NCI-H2227 treated with DMSO at 0.1 percent for 48 hours (cell line): ENCODE data around the gene OR4X1.
"Not testable (repeated sequence)": the region's sequence is repeated elsewhere in the genome, so short reads cannot be mapped to it uniquely, and the experiment has no call there.

Source experiments
- DNase-seq: peaks from one replicate; lab custom pipeline; 2025; lab: John Stamatoyannopoulos, UW

OR4X1 gene, protein sequence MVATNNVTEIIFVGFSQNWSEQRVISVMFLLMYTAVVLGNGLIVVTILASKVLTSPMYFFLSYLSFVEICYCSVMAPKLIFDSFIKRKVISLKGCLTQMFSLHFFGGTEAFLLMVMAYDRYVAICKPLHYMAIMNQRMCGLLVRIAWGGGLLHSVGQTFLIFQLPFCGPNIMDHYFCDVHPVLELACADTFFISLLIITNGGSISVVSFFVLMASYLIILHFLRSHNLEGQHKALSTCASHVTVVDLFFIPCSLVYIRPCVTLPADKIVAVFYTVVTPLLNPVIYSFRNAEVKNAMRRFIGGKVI

DNA sequence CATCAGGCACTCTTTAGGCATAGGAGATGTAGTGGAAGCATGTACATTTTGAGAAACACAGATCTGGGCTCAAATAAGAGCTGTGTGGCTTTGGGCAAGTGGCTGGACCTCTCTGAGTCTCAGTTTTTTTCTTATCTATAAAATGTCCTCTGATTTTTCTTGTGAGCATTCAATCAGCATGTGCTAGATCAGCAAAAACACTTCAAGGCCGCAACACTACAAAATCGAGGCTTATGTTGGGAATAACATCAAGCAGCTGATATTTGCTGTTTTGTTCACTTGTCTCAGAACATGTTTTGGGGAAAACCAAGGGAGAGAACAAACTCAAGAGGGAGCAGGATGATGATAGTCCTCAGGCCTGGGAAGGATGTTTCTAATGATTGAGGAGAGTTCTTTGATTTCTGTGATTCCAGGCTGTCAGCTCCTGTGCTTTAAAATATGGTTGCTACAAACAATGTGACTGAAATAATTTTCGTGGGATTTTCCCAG, at the start of gene OR4X1:
Gene OR4X1, plus strand, starts transcription at position 439 of the 489 bp plus-strand sequence. Its CDS starts 0 bp downstream, at position 439.
- no peak for DNase-seq

DNA sequence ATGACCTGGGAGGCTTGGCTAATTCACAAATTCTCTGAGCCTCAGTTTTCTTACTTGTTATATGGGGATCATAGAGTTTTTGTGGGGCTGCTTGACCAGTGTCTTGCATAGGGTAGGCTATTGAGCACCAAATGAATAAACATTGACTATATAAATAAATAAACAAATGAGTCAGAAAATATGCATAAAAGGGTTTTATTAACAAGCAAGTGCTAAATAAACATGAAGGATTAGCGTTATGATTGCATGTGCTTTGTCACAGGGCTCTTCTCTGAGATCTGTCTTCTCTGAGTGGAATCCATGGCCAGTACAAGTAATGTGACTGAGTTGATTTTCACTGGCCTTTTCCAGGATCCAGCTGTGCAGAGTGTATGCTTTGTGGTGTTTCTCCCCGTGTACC, 47.2 kb upstream of the OR4X1 start, which contains the start of gene OR4B1:
Gene OR4B1, plus strand, starts transcription at position 301 of the 400 bp plus-strand sequence. Its CDS starts 0 bp downstream, at position 301.
- no peak for DNase-seq

DNA sequence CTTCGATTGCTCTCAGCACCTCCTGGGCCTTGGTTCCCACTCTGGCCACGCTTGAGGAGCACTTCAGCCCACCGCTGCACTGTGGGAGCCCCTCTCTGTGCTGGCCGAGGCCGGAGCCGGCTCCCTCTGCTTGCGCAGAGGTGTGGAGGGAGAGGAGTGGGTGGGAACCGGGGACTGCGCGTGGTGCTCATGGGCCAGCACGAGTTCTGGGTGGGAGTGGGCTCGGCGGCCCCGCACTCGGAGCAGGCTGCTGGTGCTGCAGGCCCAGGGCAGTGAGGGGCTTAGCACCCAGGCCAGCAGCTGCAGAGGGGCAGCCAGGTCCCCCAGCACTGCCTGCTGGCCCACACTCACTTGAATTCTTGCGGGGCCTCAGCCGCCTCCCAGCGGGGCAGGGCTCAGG, 34.9 kb upstream of the OR4X1 start:
- DNase-seq = no peak

DNA sequence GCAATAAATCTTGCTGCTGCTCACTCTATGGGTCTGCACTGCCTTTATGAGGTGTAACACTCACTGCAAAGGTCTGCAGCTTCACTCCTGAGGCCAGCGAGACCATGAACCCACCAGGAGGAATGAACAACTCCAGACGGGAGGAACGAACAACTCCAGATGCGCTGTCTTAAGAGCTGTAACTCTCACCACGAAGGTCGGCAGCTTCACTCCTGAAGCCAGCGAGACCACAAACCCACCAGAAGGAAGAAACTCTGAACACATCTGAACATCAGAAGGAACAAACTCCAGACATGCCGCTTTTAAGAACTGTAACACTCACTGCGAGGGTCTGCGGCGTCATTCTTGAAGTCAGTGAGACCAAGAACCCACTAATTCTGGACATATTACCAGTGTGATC, 33.6 kb upstream of the OR4X1 start:
- not testable (repeated sequence) for DNase-seq

DNA sequence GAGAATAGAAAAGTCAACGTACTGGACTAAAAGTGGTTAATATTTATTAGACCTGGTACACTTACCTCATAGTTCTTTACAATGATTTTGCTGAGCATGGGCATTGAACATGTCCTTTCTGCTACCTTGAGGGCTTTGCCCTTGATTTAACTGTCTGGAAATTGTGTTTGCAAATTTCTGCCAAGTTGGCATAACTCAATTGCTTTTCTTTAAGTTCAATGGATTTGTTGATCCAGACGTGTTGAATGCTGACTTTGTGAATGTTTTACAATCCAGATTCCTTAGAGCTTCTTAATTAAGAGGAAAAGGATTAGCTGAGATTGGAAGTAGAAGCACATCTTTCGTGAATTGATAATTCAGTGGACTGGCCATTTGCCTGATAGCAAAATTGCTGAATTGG, 25.9 kb upstream of the OR4X1 start:
- no peak for DNase-seq

DNA sequence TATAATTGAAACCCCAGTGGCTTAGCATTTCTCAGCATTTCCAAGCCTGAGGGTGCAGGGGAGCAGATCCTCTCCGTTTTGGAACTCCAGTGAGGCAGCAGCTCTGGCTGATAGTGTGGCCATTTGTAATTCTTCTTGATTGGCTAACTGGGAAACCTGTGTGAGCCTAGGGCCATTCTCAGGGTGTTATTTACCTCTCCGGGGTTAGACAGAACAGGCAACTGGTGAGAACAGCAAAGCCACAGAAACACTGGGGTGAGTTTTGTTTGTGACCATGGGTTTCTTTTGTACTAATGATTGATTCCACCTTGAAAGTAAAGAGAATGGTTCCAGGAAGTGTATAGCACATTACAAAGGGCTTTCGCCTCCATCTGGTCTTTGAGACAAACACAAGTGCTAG, 21.2 kb upstream of the OR4X1 start:
- DNase-seq = no peak

DNA sequence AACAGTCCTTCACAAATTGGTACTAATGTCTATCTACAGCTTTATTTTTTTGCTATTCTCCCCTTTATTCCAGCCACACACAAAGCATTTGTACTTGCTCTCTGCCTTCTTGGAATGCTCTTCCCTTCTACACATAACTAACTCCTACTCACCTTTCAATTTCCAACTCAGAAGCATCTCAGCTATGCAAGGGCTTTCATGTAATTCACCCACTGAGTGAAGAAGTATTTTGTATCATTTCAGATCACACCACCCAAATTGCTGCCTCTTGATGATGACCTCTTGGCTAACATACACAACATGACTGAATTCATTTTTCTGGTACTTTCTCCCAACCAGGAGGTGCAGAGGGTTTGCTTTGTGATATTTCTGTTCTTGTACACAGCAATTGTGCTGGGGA, 18.9 kb upstream of the OR4X1 start, which contains the start of gene OR4X2:
Gene OR4X2, plus strand, starts transcription at position 301 of the 400 bp plus-strand sequence. Its CDS starts 0 bp downstream, at position 301.
- no peak for DNase-seq

DNA sequence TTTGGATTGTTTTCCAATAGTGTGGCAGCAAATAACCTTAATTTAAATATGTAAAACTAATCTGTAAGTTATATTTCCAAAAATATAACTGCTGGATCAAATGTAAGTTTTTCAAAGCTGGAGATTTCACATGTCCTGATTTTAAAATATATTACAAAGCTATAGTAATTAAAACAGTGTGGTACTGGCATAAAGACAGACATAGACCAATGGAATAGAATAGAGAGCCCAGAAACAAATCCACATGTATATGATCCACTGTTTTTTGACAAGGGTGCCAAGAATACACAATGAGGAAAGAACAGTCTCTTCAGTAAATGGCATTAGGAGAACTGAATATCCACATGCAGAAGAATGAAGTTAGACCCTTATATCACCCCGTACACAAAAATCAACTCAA, 14.8 kb upstream of the OR4X1 start:
- no peak for DNase-seq

DNA sequence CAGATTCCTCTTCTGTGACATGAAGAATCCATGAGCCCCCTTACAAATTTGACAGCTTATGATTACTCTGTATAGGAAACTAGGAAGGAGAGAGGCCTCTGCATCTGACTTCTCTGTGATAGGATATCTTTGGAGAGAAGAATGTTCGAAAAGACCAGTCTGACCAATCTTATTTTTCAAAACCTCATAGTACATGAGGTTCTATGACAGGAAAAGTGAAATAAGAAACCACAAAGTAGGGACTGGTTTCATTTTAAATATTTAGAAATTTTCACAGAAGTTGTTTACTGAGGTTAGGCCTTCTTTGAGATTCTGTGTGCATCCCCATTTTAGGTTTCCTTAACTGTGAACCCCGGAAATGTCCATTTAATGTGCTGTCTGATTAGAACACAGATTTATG, 2.1 kb upstream of the OR4X1 start:
- no peak for DNase-seq

DNA sequence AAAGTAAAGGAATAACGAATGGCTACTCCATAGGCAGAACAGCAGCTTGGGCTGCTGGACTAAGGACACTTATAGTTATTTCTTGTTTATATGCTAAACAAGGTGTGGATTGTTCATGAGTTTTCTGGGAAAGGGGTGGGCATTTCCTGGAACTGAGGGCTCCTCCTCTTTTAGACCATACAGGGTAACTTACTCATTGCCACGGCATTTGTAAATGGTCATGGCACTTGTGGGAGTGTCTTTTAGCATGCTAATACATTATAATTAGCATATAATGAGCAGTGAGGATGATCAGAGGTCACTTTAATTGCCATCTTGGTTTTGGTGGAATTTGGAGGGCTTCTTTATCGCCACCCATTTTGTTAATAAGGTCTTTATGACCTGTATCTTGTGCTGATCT, 7.0 kb downstream of the OR4X1 start:
- no peak for DNase-seq

DNA sequence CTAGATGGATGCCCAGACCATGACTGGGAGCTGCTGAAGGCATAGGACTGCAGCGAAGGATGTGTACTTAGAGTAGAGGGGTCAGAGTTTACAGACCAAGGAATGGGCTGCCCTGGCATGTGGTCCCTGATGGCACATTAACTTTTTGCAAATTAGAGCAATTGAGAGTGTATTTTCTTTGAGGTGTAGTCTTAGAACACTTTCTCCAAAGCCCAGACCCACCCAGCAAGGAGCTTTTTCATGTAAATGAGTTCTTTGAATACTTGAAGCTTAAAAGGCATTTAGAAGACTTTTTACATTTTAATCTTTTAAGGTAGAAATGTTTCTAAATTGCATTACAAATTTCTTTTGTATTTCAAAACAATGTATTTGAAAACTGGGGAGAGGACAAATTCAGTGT, 8.9 kb downstream of the OR4X1 start:
- DNase-seq = no peak

DNA sequence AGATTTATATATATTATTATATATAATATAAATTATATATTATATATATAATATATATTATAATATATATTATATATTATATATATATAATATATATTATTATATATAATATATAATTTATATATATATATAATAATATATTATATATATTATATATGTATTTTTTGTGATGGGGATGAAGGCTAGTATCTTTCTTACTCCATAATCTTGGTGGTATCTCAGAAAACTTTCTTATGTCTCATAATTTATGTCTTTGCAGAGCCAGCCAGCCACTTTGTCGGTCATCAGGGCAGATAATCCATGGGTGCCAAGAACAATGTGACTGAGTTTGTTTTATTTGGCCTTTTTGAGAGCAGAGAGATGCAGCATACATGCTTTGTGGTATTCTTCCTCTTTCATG, 42.3 kb downstream of the OR4X1 start, which contains the start of gene OR4S1:
Gene OR4S1, plus strand, starts transcription at position 301 of the 400 bp plus-strand sequence. Its CDS starts 0 bp downstream, at position 301.
- no peak for DNase-seq

DNA sequence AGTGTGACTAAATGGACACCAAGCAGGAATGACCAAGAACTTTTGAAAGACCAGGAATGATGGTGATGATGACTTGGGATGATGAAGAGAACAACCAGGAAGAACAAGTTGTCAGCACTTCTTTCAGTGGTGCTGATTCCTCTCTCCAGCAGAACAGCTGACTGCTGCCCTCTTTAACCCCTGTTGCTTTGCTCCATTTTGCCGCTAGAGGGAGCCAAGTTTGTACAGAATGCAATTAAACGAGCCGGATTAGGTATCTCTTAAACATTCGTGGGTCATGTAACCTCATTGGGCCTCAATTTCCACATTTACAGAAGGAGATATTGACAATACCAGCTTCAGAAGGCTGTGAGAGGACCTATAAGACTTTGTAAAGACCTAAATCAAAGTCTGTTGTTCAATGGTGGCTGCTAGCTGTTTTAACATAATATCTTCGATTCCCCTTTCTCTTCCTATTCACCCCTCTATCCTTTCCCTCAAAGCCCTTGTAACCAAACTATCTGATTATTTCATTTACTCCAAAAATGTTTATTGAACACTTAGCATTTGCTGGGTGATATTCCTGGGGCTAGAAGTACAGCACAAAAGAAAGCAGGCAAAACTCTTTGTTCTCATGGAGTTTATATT, 44.2 kb downstream of the OR4X1 start:
- no peak for DNase-seq

DNA sequence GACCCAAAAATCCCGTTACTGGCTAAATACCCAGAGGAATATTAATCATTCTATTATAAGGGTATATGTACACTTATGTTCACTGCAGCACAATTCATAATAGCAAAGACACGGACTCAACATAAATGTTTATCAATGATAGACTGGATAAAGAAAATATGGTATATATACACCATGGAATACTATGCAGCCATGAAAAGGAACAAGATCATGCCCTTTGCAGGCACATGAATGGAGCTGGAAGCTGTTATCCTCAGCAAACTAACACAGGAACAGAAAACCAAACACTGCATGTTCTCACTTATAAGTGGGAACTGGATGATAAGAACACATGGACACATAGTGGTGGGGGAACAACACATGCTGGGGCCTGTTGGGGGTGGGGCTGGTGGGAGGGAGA, 49.9 kb downstream of the OR4X1 start:
- not testable (repeated sequence) for DNase-seq
